Stimulated activated naive CD8-positive, alpha-beta T cell treated with anti-CD3 and anti-CD28 coated beads, Interleukin-15, amount 100 ng/mL, for 72 hours (primary cell): Measurements from ENCODE around the gene RPS4Y1.
"Not testable (repeated sequence)": the region's sequence is repeated elsewhere in the genome, so short reads cannot be mapped to it uniquely, and the experiment has no call there.

Source experiments
- ATAC-seq: fragments of 150-1000 bp; cut with Tn5 transposase; 2 replicates; pipeline ENCODE4 v1.10.0; 2021; ENCODE audit warnings: mild to moderate bottlenecking, moderate library complexity
- DNase-seq, 2 donors: peaks; one replicate each; pipeline ENCODE4 v3.0.0; 2021 to 2022
- H3K27ac Mint-ChIP-seq, 2 donors: one replicate each; pipeline ENCODE4 v1.8.0; 2022; ENCODE audit warnings: mild to moderate bottlenecking in 2 of 2, mixed read lengths in 2 of 2, moderate library complexity in 2 of 2
- H3K27me3 Mint-ChIP-seq: one replicate; pipeline ENCODE4 v1.8.0; 2022; ENCODE audit warnings: mixed read lengths
- H3K4me1 Mint-ChIP-seq: one replicate; pipeline ENCODE4 v1.8.0; 2022; ENCODE audit warnings: mild to moderate bottlenecking, mixed read lengths
- H3K4me3 Mint-ChIP-seq, 2 donors: one replicate each; pipeline ENCODE4 v1.8.0; 2022; ENCODE audit warnings: mild to moderate bottlenecking in 2 of 2, mixed read lengths in 2 of 2, moderate library complexity in 1 of 2
- H3K9me3 Mint-ChIP-seq, 2 donors: one replicate each; pipeline ENCODE4 v1.8.0; 2022; ENCODE audit warnings: mixed read lengths in 2 of 2

The RPS4Y1 gene

GRCh38 chrY:2859782-2860181 is 18.4 kb downstream of the RPS4Y1 start:
- Mint-ChIP-seq H3K4me1 (peaks cover 75% of the 10 kb centered on the region), H3K9me3 (peaks cover 0 to 4% of the 10 kb centered on the region in 2 donors), H3K4me3 (peak overlapping the region in 1 of 2 donors; percentile 31), H3K27me3 (no peaks in the 10 kb centered on the region), H3K27ac (no peak overlapping the region)
- ATAC-seq = no peak
- no peak for DNase-seq

DNA sequence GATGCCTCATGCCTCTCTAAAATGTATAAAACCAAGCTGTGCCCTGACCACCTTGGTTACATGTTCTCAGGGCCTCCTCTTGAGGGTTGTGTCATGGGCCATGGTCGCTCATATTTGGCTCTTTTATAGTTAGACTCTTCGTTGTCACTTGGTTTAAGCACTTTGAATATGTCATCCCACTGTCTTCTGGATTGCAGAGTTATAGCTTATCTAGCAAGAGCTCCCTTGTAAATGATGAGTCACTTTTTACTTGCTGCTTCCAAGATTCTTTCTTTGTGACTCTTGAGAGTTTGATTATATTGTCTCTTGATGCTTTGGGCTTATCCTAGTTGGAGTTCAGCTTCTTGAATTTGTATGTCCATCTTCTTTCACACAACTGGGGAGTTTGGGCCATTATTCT is 19.1 kb downstream of the RPS4Y1 start:
- Mint-ChIP-seq H3K4me1 (peaks cover 68% of the 10 kb centered on the region), H3K4me3 (peak overlapping the region in 1 of 2 donors; percentile 47), H3K9me3 (peaks cover 0 to 4% of the 10 kb centered on the region in 2 donors), H3K27me3 (no peaks in the 10 kb centered on the region), H3K27ac (no peak overlapping the region)
- ATAC-seq (no peak), DNase-seq (no peak)

DNA sequence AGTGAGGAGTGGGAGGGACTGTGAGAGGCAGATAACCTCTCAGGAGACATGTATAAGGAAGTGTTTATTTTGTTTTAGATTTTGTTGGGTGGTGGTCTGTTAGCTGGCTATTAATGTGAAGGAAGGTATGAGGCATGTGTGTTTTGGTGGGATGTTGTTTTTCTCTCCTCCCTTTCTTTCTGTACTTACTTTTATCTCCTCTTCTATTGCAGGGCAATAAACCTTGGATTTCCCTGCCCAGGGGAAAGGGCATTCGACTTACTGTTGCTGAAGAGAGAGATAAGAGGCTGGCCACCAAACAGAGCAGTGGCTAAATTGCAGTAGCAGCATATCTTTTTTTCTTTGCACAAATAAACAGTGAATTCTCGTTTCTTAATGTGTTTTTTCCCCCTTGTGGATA is 25.2 kb downstream of the RPS4Y1 start:
- peak overlapping the region in 1 of 2 donors; percentile 43 for H3K27ac Mint-ChIP-seq
- DNase-seq = no peak
- H3K9me3 Mint-ChIP-seq = peaks cover 6 to 7% of the 10 kb centered on the region in 2 donors
- ATAC-seq = no peak
- no peak overlapping the region for H3K4me3 Mint-ChIP-seq
- no peaks in the 10 kb centered on the region for H3K27me3 Mint-ChIP-seq
- peaks cover 12% of the 10 kb centered on the region for H3K4me1 Mint-ChIP-seq

DNA sequence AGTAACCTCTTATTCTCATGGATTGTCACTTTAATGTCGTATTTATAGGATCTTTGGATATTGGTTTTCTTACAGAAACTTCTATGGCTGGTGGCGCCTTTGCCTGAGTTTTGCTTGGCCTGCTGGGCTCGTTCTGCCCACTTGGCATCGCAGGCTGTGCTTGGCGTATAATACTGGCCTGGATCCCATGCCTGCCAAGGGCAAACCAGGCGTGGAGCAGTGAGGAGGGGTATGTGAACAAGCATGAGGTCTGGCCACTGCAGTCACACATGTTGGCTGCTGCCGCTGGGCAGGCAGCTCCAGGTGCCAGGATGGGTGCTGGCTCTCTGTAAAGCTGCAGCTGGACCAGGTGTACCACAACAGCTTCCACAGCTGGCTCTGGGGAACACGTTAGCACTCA is 26.1 kb downstream of the RPS4Y1 start:
- peaks cover 6% of the 10 kb centered on the region for H3K4me1 Mint-ChIP-seq

DNA sequence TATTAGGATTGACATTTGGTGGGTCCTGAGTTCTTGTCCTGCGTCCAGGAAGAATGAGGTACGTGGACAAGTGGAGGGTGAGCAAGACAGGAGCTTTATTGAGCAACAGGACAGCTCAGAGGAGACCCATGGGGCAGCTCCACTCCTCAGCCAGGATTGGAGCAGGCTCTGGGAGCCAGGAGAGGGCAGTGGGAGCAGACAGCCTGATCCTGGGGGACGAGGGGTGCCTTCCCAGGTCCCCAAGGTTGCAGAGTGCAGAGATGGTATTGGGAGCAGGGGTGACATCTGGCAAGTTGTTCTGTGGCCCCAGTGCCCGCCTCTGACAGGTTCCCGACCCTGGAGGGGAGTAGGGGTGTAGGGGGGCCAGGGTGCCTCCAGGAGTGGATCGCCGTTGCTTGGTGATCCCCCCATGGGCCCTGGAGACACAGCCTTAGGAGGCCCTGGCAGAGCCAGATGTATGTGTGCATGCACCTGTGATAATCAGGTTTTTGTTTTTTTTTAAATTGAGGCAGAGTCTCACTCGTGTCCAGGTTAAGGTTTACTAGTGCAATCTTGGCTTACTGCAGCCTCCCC is 26.7 kb downstream of the RPS4Y1 start:
- H3K27ac Mint-ChIP-seq = no peak overlapping the region
- H3K4me1 Mint-ChIP-seq = peaks cover 4% of the 10 kb centered on the region
- no peaks in the 10 kb centered on the region for H3K27me3 Mint-ChIP-seq
- peak overlapping the region in 1 of 2 donors; percentile 36 for H3K4me3 Mint-ChIP-seq
- peaks cover 6 to 7% of the 10 kb centered on the region in 2 donors for H3K9me3 Mint-ChIP-seq
- DNase-seq = no peak
- peak; percentile 65 for ATAC-seq

More for the DNA sequence above, 26.1 kb downstream of the RPS4Y1 start:
- no peaks in the 10 kb centered on the region for H3K27me3 Mint-ChIP-seq
- ATAC-seq (peak; percentile 5), DNase-seq (no peak)
- peak overlapping the region in 1 of 2 donors; percentile 48 for H3K27ac Mint-ChIP-seq
- peaks cover 6 to 7% of the 10 kb centered on the region in 2 donors for H3K9me3 Mint-ChIP-seq
- H3K4me3 Mint-ChIP-seq = no peak overlapping the region

GRCh38 chrY:2872234-2872633 is 30.8 kb downstream of the RPS4Y1 start:
- not testable (repeated sequence) for H3K4me3 Mint-ChIP-seq, H3K27ac Mint-ChIP-seq, H3K27me3 Mint-ChIP-seq, H3K9me3 Mint-ChIP-seq, DNase-seq, H3K4me1 Mint-ChIP-seq, ATAC-seq

DNA sequence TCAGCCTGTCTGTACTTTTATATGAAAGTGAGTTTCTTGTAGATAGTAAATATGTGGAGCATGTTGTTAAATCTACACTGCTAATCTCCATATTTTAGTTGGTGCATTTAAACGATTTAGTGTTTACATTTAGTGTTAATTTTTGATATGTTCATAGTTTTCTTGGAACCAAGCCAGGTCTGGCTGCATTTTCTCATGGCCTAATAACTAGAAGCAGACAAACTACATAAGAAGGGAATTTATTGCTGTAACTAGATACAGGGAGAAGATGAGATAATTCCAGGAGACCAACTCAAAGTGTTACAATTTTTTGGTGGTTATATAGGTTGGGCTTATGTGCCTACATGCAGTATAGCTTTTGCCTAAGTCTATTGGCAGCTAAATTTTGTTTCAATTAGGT is 32.8 kb downstream of the RPS4Y1 start:
- Mint-ChIP-seq H3K4me3 (no peak overlapping the region), H3K27me3 (no peaks in the 10 kb centered on the region), H3K9me3 (peaks cover 6 to 7% of the 10 kb centered on the region in 2 donors), H3K27ac (no peak overlapping the region), H3K4me1 (no peaks in the 10 kb centered on the region)
- ATAC-seq (no peak), DNase-seq (no peak)

DNA sequence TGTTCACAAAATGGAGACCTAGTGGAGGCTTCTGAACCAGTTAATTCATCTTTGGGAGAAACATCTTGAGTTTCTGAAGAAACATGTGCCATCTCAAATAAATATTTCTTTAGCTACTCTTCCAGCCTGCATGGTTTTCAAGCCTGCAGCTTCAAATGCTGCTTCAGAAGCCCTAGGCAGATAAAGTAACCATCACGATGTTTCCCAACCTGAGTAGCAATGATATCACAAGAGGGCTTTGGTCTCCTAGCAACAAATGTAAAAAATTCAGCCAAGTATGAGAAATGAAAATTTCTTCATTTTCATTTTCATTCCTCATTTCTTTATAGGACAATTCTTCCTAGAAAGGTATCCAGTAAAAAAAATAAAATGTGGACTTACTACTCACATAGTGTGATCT is 42.2 kb downstream of the RPS4Y1 start:
- peaks cover 17% of the 10 kb centered on the region for H3K4me1 Mint-ChIP-seq

GRCh38 chrY:2885880-2886279 is 44.5 kb downstream of the RPS4Y1 start:
- no peaks in the 10 kb centered on the region for H3K27me3 Mint-ChIP-seq
- H3K4me1 Mint-ChIP-seq = peaks cover 22% of the 10 kb centered on the region
- no peak for DNase-seq
- peaks cover 6 to 12% of the 10 kb centered on the region in 2 donors for H3K9me3 Mint-ChIP-seq
- H3K27ac Mint-ChIP-seq = no peak overlapping the region
- no peak for ATAC-seq
- no peak overlapping the region for H3K4me3 Mint-ChIP-seq

More for the DNA sequence above, 42.2 kb downstream of the RPS4Y1 start:
- H3K9me3 Mint-ChIP-seq = peaks cover 6 to 12% of the 10 kb centered on the region in 2 donors
- no peak for ATAC-seq
- no peak for DNase-seq
- no peak overlapping the region for H3K4me3 Mint-ChIP-seq
- no peak overlapping the region for H3K27ac Mint-ChIP-seq
- H3K27me3 Mint-ChIP-seq = no peaks in the 10 kb centered on the region

DNA sequence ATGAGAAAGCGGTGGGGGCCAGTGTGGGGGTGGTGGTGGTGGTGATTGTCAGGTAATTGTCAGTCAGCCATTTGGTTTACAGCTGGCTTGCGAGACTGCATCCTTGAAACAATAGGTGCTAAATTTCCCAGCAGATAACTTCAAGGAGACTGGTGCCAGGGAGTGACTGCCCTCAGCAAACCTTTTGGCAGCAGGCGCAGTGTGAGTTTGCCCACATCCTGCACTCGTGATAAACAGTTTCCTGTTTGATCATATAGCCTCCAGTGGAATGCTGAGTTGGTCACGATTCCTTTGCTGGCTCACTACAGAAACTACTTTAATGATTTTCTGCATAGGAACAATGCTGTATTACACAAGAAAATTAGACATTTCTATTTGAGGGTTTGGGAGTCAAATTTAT is 46.0 kb downstream of the RPS4Y1 start:
- peak in 1 of 2 donors; percentile 23 for DNase-seq
- Mint-ChIP-seq H3K9me3 (peaks cover 0 to 8% of the 10 kb centered on the region in 2 donors), H3K4me3 (peak overlapping the region in 1 of 2 donors; percentile 23), H3K27me3 (no peaks in the 10 kb centered on the region), H3K4me1 (peaks cover 23% of the 10 kb centered on the region), H3K27ac (peak overlapping the region in 1 of 2 donors; percentile 57)
- ATAC-seq = peak; percentile 56

- Mint-ChIP-seq H3K4me1 (peaks cover 23% of the 10 kb centered on the region), H3K27ac (peak overlapping the region; percentile 57 to 83), H3K9me3 (peaks cover 0 to 8% of the 10 kb centered on the region in 2 donors), H3K27me3 (no peaks in the 10 kb centered on the region), H3K4me3 (peak overlapping the region in 1 of 2 donors; percentile 23)
- DNase-seq = peak in 1 of 2 donors; percentile 39
- peak; percentile 97 for ATAC-seq
These were observed 46.6 kb downstream of the RPS4Y1 start for GRCh38 chrY:2887955-2888354.

- H3K4me1 Mint-ChIP-seq = peaks cover 6% of the 10 kb centered on the region
These were observed 52.1 kb downstream of the RPS4Y1 start for GRCh38 chrY:2893471-2893870.

GRCh38 chrY:2896050-2896449 is 54.6 kb downstream of the RPS4Y1 start:
- DNase-seq (no peak), ATAC-seq (no peak)
- peaks cover 0 to 6% of the 10 kb centered on the region in 2 donors for H3K9me3 Mint-ChIP-seq
- no peaks in the 10 kb centered on the region for H3K4me1 Mint-ChIP-seq
- no peak overlapping the region for H3K27ac Mint-ChIP-seq
- no peaks in the 10 kb centered on the region for H3K27me3 Mint-ChIP-seq
- no peak overlapping the region for H3K4me3 Mint-ChIP-seq

More at GRCh38 chrY:2893471-2893870, 52.1 kb downstream of the RPS4Y1 start:
- peaks cover 0 to 6% of the 10 kb centered on the region in 2 donors for H3K9me3 Mint-ChIP-seq
- no peak for ATAC-seq
- no peaks in the 10 kb centered on the region for H3K27me3 Mint-ChIP-seq
- no peak overlapping the region for H3K4me3 Mint-ChIP-seq
- no peak overlapping the region for H3K27ac Mint-ChIP-seq
- no peak for DNase-seq

DNA sequence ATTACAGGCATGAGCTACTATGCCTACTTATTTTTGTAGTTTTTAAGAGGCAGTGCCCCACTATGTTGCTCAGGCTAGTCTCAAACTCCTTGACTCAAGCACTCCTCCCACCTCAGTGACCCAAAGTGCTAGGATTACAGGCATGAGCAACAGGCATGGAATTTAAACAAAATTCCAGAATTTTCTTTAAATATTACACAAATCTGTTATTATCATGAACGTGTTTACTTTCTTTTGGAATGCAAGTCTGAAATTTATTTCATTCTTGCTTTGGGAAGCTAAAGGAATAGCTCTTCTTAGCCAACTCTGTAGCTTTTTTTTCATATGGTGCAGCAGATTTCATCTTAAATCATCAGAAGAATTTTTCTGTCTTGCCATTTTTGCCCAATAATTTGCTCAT is 66.0 kb downstream of the RPS4Y1 start:
- Mint-ChIP-seq H3K4me1 (peaks cover 2% of the 10 kb centered on the region), H3K27me3 (no peaks in the 10 kb centered on the region), H3K4me3 (no peak overlapping the region), H3K27ac (no peak overlapping the region), H3K9me3 (peaks cover 5 to 10% of the 10 kb centered on the region in 2 donors)
- ATAC-seq = no peak
- DNase-seq = no peak

- peak; percentile 10 to 65 for DNase-seq
- peak overlapping the region in 1 of 2 donors; percentile 38 for H3K4me3 Mint-ChIP-seq
These were observed 71.8 kb downstream of the RPS4Y1 start for GRCh38 chrY:2913066-2913815.

More at GRCh38 chrY:2913066-2913815, 71.8 kb downstream of the RPS4Y1 start:
- peak; percentile 89 for ATAC-seq
- Mint-ChIP-seq H3K4me1 (peaks cover 12% of the 10 kb centered on the region), H3K27me3 (no peaks in the 10 kb centered on the region), H3K9me3 (peaks cover 7 to 14% of the 10 kb centered on the region in 2 donors), H3K27ac (no peak overlapping the region)
